Left lung (tissue), 10 donors: ENCODE results near the gene ZBTB40. TPM values are rescaled to one million over a fixed set of nuclear protein-coding genes. Genes with fewer than 3 reads are reported as not detected.

ENCODE experiments used
- ATAC-seq: fragments of 200-7000 bp; cut with Tn5 transposase; one replicate; pipeline ENCODE4 v1.9.1; 2020; ENCODE audit warnings: moderate library complexity
- DNase-seq, 4 donors: peaks; one replicate each; pipeline ENCODE4 v3.0.0-alpha.2; 2013 to 2020
- H3K27ac ChIP-seq, 2 donors: fragments of 200-600 bp; sonication (generic) in 1 of 2; one replicate each; pipeline versions ENCODE4 v1.5.0 to v1.8.0; 2020 to 2021
- H3K27me3 ChIP-seq, 2 donors: fragments of 200-600 bp; sonication (generic) in 1 of 2; one replicate each; pipeline versions ENCODE4 v1.5.0 to v1.8.0; 2020 to 2021
- H3K36me3 ChIP-seq, 2 donors: fragments of 200-600 bp; sonication (generic) in 1 of 2; one replicate each; pipeline versions ENCODE4 v1.5.0 to v1.8.0; 2020 to 2021
- H3K4me1 ChIP-seq, 2 donors: fragments of 200-600 bp; one replicate each; pipeline ENCODE4 v1.8.0; 2021
- H3K4me3 ChIP-seq, 2 donors: fragments of 200-600 bp; sonication (generic) in 1 of 2; one replicate each; pipeline versions ENCODE4 v1.5.0 to v1.8.0; 2020 to 2021; ENCODE audit warnings: mild to moderate bottlenecking in 1 of 2
- H3K9me3 ChIP-seq, 2 donors: fragments of 200-600 bp; sonication (generic) in 1 of 2; one replicate each; pipeline versions ENCODE4 v1.5.0 to v1.8.0; 2020 to 2021
- CTCF ChIP-seq, 2 donors: fragments of 200-600 bp; sonication (generic) in 1 of 2; IDR thresholded peaks; one replicate each; pipeline versions ENCODE4 v1.5.0 to v1.8.0; 2021; ENCODE audit warnings: antibody characterized with exemption in 2 of 2
- intact Hi-C, 2 donors: fragments of 100-400 bp; cut with DNase I; formaldehyde crosslinking; loops; one replicate each; pipeline versions ENCODE4 v1.11.2 to v1.14.2; 2022
- polyA plus RNA-seq, 6 donors: library from polyadenylated mRNA; unstranded; fragments of 120-200 nt; gene quantifications; one replicate each; pipeline ENCODE4 v1.2.1, GENCODE V29; 2013; ENCODE audit not compliant: insufficient read length in 6 of 6
- total RNA-seq, 2 donors: library from RNA; stranded (reverse); fragmentation: NEBNext Ultra II Directional; extraction: Animal tissue kit (Norgen Biotek cat#: 25700); gene quantifications; one replicate each; pipeline ENCODE4 v1.2.1, GENCODE V29; 2021
- donor health status: DM: no; HTN: yes; CAD: no.
- donor health status: DM: no; HTN: no; CAD: no.

Gene ZBTB40
- total and polyA plus RNA-seq, 8 donors = 16.0 to 24.8 (median 21.0) TPM

GRCh38 chr1:22551591-22551990 is 99.9 kb downstream of the ZBTB40 start:
- Histone ChIP-seq H3K4me3 (no peak overlapping the region), H3K9me3 (no peaks in the 10 kb centered on the region), H3K27ac (no peak overlapping the region), H3K4me1 (no peaks in the 10 kb centered on the region), H3K36me3 (no peaks in the 10 kb centered on the region), H3K27me3 (peaks cover 7 to 98% of the 10 kb centered on the region in 2 donors)
- DNase-seq (no peak), ATAC-seq (no peak)
- intact Hi-C loops = no loop called here
- TF ChIP-seq CTCF (IDR thresholded peaks at IDR 0.05) = no peak

GRCh38 chr1:22552021-22552420 is 100.4 kb downstream of the ZBTB40 start:
- H3K4me3 ChIP-seq = no peak overlapping the region
- no peak for ATAC-seq
- no peaks in the 10 kb centered on the region for H3K4me1 ChIP-seq
- DNase-seq = no peak
- no peak for TF ChIP-seq CTCF (IDR thresholded peaks at IDR 0.05)
- no peak overlapping the region for H3K27ac ChIP-seq
- peaks cover 11 to 98% of the 10 kb centered on the region in 2 donors for H3K27me3 ChIP-seq
- H3K36me3 ChIP-seq = no peaks in the 10 kb centered on the region
- intact Hi-C loops = no loop called here
- H3K9me3 ChIP-seq = no peaks in the 10 kb centered on the region

- ATAC-seq = no peak
- DNase-seq = no peak
- Histone ChIP-seq H3K36me3 (no peaks in the 10 kb centered on the region), H3K9me3 (no peaks in the 10 kb centered on the region), H3K27ac (no peak overlapping the region), H3K4me1 (no peaks in the 10 kb centered on the region), H3K4me3 (no peak overlapping the region), H3K27me3 (peaks cover 11 to 98% of the 10 kb centered on the region in 2 donors)
- intact Hi-C loops = no loop called here
- no peak for TF ChIP-seq CTCF (IDR thresholded peaks at IDR 0.05)
These were observed 101.6 kb downstream of the ZBTB40 start for GRCh38 chr1:22553104-22553880.

- Histone ChIP-seq H3K27ac (no peak overlapping the region), H3K9me3 (no peaks in the 10 kb centered on the region), H3K4me3 (no peak overlapping the region), H3K27me3 (peaks cover 11 to 98% of the 10 kb centered on the region in 2 donors), H3K4me1 (no peaks in the 10 kb centered on the region), H3K36me3 (no peaks in the 10 kb centered on the region)
- DNase-seq (no peak), ATAC-seq (no peak)
- no peak for TF ChIP-seq CTCF (IDR thresholded peaks at IDR 0.05)
- intact Hi-C loops = no loop called here
These were observed 102.4 kb downstream of the ZBTB40 start for GRCh38 chr1:22553991-22554522.

- intact Hi-C loops = no loop called here
- no peak for ATAC-seq
These were observed 103.7 kb downstream of the ZBTB40 start for GRCh38 chr1:22555371-22555656.

More at GRCh38 chr1:22555371-22555656, 103.7 kb downstream of the ZBTB40 start:
- Histone ChIP-seq H3K27me3 (peaks cover 11 to 98% of the 10 kb centered on the region in 2 donors), H3K27ac (no peak overlapping the region), H3K4me1 (no peaks in the 10 kb centered on the region), H3K36me3 (no peaks in the 10 kb centered on the region), H3K4me3 (no peak overlapping the region), H3K9me3 (no peaks in the 10 kb centered on the region)
- DNase-seq = no peak
- TF ChIP-seq CTCF (IDR thresholded peaks at IDR 0.05) = no peak
